GM15510 (cell line): Measurements from ENCODE around the gene LIG3.
A peak's percentile ranks its signal among the peaks of the same experiment; 100 is the strongest.

ENCODE experiments used
- POLR2A ChIP-seq: IDR thresholded peaks from 3 replicates; pipeline ENCODE4 v1.6.1; 2011; ENCODE audit warnings: borderline replicate concordance; ENCODE audit not compliant: insufficient read length; ENCODE audit errors: extremely low read depth

The LIG3 gene

DNA sequence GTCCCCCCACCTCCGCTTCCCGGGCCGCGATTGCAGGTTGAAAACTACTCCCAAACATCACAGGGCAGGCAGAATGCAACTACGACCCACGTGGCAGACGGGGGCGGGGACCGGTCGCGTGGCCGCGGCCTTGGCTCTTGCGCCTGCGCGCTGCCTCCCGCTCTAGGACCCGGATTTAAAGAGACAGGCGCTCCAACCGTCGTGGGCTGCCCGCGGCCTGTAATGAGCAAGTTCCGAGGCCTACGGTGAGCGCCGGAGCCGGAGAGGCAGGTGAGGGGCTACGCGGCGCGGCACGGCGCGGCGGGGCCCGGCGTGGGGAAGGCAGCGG, at the start of gene LIG3:
Gene LIG3, plus strand, starts transcription at position 160 of the 328 bp plus-strand sequence. CDS start 2,494 bp downstream, outside the sequence.
- peak; percentile 68 for TF ChIP-seq POLR2A

DNA sequence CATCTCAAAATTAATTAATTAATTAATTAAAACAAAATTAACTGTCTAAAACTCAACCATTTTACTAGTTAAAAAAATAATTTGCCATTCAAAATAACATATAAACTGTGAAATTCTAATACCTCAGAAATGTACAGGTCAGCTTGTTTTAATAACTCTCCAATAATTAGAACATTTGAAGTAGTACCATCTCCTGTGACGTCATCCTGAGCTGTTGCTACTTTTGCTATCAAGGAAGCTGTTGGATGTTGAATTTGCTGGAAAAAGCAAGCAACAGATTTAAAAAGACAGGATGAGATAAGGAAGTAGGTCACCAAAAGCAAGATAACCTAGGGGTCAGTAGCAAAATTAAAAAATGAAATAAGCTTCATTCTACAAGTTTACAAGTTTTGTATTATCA, 21.9 kb upstream of the LIG3 start:
- TF ChIP-seq POLR2A = no peak

DNA sequence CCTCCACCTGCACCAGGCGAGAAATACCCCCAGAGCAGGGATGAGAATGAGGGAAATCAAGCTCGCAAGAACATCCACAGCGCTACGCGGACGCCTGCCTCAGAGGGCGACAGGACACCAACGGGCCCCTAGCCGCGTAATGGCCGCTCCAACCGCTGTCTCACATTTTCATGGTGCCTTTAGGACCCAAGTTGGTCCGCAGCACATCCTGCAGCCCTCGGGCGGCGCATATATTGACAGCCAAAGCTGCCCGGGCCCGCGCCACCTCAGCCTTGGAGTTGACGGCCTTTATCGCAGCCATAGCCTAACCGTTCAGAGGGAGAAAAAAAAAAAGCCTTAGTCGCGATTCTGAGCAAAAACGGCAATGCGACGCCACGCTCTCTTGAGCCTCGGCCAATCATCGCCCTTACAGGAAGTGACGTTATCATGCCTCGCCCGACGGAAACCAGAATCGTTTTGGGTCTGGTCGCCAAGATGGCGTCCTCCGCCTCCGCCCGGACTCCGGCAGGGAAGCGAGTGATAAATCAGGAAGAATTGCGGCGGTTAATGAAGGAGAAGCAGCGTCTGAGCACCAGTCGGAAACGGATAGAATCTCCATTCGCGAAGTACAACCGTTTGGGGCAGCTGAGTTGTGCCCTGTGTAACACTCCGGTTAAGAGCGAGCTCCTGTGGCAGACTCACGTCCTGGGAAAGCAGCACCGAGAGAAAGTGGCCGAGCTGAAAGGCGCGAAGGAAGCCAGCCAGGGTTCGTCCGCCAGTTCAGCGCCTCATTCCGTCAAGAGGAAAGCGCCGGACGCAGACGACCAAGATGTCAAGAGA, 19.0 kb upstream of the LIG3 start, which contains the start of the genes CCT6B and ZNF830:
Gene CCT6B, minus strand, starts transcription at position 368 of the 819 bp plus-strand sequence. Its CDS starts 67 bp downstream, at position 301.
Gene ZNF830, plus strand, starts transcription at position 448 of the 819 bp plus-strand sequence. Its CDS starts 27 bp downstream, at position 475.
- TF ChIP-seq POLR2A = peak; percentile 82

DNA sequence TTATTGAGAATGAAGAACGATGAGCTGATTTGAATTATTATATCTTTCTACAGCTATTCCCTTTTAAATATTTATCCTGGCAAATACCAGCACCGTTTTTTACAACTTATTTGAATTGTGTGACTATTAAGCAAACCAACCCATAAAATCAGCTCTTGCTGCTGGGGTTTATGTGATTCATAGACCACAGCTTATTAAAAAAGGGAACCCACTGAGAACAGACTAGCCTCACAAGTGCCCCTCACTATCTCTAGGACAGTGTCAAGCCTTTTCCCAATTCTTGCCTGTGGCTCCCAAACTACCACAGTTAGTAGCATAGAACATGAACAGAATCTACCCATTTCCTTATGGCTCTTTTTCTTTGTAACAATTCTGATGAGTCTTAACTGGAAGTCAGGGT, 6.1 kb upstream of the LIG3 start:
- TF ChIP-seq POLR2A = no peak

DNA sequence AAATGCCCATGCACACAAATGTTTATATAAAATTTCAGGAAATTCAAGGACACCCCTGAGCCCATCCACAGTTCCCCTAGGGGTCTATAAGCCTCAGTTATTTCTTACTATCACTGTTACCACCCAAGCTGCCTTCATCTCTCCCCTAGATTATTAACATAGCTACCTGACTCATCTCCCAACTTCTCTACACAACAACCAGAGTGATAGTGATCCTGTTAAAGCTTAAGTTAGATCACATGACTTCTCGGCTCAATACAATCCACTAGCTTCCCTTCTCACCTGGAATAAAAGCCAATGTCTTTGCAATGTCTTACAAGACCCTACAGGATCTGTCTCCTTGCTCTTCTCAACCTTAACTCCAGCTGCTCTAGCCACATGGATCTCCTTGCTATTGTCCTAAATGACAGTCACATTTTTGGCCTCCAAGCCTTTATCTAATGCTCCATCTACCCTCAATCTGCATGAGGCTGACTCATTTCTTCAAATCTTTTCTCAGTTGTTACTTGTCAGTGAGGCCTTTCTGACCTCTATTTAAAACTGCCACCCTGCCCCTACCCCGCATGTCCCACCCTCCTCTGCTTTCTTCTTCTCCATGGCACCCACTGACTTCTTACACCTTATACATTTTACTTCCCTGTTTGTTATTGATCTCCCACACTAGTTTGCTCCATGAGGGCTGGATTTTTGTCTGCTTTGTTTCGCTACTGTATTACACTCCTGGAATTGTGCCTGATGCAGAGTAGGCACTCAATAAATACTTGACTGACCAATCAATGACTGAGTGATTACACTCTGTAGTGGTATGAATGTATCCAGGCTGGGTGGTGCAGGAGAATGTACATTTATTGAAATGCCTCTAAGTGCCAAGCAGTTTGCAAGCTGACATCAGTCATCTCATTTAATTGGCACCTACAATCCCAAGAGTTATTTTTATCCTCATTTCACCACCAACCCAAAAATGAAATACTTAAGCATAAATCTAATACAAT, 5.2 kb upstream of the LIG3 start:
- no peak for TF ChIP-seq POLR2A

DNA sequence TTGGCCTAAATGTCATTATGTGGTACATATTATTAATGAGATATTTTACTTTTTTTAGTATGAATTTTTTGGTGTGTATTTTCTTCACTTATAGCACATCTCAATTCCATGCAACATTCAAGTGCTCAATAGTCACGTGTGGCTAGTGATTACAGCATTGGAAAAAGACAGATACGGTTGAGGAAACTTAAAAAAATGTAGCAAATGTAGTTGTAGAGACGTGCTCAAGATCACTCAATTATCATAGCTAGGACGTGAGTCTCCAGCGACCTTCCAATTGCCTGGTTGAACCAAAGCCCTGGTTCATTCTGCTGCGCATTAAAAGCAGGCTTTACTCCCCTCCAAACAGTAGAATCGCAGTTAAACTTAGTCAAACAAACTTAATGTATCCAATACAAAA, 1.2 kb upstream of the LIG3 start:
- no peak for TF ChIP-seq POLR2A

DNA sequence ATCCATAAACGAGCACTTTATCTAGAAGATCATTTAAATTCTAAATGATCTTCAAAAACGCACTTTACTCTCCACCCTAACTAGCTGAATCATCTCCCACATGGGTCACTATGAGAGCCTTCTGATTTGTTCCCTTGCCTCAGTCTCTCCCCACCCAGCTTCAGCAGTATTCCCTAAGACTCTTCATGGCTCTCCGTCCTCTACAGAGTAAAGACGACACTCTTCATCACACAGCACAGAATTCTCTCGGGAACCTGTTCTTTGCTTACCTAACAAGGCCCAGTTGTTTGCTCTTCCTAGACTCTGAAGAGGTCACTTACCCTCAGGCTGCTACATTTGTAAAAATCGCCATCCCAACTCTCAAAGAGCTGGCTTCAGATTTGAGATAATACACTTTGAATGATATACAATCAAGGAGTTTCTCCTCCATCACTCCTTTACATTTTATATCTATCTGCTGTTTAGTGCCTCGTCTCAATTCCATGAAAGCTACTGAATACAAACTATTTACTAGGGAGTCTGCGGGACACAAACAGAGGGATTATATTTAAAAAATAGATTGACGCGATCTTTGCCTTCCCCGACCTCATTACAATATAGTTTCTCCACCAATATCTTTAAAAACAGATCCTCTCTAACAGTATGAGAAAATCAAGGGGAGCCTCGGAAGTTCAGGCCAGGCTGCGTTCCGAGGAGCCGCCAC, 511 bp upstream of the LIG3 start:
- TF ChIP-seq POLR2A = no peak

DNA sequence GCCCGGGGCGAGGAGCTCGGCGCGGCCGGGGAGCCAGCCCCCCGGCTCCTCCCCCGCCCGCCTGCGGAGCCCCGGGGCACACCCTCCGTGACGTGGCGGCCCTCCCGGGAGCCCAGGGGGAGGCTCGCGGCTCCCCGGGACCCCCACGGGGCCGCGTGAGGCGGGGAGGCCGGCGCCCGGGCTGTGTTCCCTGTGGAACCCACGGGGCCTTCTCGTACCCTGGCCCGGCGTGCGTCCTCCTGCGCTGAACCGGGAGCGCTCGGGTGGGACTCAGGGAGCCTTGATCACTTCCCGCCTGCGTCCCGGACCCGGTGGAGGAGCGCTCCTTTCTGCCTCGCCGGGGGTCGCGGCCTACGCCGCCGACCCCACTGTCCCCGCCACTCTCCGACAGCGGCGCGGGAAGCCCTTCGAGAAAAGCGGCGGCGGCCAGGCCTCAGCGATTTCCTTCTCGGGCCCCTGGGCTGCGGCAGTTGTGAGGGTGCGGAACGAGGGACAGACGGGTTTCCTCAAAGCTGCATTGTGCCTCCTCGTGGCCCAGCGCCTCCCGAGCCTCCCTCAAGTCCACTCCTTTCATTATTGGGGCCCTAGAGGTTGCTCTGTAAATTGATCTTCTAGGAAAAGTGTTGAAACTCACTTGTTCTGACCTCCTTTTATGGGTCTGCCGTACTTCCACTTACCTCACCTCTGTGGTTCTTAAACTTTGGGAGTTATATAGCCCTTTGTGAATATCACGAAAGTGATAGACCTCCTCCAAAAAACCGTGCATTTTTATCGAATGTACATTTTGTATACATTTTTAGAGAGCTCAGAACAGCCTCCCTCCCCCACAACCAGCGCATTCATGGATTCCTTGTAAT, 597 bp downstream of the LIG3 start:
- TF ChIP-seq POLR2A = peak; percentile 58

DNA sequence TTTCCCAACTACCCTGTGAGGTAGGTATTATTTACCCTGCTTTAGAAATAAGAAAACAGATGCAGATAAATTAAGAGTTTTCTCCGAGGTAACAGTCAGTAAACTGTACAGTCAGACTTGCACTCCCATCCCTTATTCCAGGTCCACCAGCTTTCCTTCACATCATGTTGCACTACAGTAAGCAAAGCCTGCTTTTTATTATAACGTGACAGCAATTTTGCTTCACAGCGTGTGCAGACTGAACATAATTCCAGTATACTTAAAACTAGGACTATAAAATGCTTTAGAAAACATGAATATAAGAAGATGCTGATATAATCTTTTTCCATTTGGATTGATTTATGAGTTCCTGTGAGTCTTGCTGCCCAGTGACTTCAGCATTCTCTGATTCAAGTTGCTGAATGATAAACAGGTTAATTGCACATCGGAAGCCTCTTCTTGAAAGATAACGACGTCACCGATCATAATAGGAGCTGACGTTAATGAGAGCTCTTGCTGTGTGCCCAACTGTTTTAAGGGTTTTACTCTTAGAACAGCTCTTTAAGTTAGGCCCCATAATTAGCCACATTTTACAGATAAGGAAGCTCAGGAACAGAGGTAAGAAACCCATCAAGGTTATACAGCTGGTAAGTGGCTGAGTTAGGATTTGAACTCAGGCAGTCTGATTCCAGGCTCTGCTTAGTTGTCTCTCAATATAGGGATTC, 1.4 kb downstream of the LIG3 start:
- TF ChIP-seq POLR2A = no peak

DNA sequence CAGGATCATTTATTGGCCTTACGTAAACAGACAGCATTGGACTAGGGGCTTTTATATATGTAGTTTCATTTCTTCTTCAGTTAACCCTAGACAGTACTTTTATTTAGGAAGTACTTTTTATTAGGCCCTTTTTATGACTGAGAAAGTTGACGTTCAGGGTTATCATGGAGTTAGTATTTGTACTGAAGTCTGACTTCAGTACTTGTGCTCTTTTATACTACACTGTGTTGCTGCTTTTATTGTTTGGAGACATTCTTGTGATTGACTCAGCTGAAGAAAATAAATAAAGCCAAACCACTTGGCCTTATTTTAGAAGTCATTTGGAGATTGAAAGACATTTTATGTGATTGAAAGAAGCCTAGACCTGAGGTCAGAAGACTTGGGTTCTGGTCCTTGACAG, 6.9 kb downstream of the LIG3 start:
- no peak for TF ChIP-seq POLR2A

DNA sequence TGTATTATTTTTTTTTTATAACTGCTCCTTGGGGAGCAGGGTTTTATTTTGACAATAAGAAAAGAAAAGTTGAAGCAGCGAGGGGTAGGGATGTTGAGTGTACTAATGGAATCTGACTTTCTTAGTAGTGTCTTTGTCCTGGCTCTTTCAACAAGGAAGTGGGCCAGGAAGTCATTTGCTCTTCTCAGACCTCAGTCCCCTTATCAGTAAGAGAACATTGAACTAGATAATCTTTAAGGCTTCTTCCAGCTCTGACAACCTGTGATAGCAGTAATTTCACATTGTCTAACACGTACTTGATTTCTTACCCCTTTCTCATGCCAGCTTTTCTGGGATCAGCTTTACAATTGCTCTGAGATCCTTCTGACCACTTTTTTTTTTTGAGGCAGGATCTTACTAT, 8.3 kb downstream of the LIG3 start:
- no peak for TF ChIP-seq POLR2A

DNA sequence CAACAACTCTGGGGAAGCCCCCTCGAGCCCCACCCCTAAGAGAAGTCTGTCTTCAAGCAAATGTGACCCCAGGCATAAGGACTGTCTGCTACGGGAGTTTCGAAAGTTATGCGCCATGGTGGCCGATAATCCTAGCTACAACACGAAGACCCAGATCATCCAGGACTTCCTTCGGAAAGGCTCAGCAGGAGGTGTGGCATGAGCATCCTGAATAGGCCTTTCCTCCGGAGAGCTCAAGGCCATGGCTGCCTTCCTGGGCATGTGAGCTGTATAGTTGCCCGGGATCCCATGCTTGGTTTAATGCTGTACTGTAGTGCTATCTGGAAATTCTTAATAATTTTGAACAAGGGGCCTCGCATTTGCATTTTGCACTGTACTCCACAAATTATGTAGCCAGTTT, 9.2 kb downstream of the LIG3 start:
- no peak for TF ChIP-seq POLR2A

DNA sequence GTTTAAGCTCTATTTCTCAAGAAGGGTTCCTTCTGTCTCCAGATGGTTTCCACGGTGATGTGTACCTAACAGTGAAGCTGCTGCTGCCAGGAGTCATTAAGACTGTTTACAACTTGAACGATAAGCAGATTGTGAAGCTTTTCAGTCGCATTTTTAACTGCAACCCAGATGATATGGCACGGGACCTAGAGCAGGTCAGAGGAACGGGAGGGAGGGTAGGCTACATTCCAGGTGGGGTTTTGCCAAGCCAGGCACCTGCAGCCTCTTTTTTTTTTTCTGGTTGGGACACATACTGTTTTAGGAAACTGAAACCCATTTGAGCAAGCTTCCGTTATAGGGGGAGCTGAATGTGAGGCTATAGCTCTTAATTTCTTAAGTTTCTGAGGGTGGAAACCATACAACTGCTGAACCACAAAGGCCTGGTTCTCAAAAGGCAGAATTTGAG, 10.6 kb downstream of the LIG3 start:
- TF ChIP-seq POLR2A = no peak
